H9 (cell line): ENCODE data around the gene NUDT16L1. TPM values are rescaled to one million over a fixed set of nuclear protein-coding genes. Genes with fewer than 3 reads are reported as not detected.

Experiments used
- DNase-seq: peaks from one replicate; pipeline ENCODE4 v3.0.0-alpha.2; 2017
- H2AFZ ChIP-seq: one replicate; pipeline ENCODE4 v1.6.1; 2013; ENCODE audit warnings: mild to moderate bottlenecking, low read length, control low read depth, moderate library complexity
- H2AK5ac ChIP-seq: 2 replicates; pipeline ENCODE4 v1.6.1; 2013; ENCODE audit warnings: low read length, control low read depth, mixed read lengths; ENCODE audit not compliant: insufficient read length
- H2BK120ac ChIP-seq: one replicate; pipeline ENCODE4 v1.6.1; 2013; ENCODE audit warnings: low read depth, mild to moderate bottlenecking, low read length, control low read depth, inconsistent platforms; ENCODE audit not compliant: poor library complexity, severe bottlenecking
- H2BK12ac ChIP-seq: 2 replicates; pipeline ENCODE4 v1.6.1; 2013; ENCODE audit warnings: low read length, control low read depth, mixed read lengths, low read depth; ENCODE audit not compliant: insufficient read length
- H2BK15ac ChIP-seq: 2 replicates; pipeline ENCODE4 v1.6.1; 2013; ENCODE audit warnings: low read depth, low read length, control low read depth
- H2BK20ac ChIP-seq: one replicate; pipeline ENCODE4 v1.6.1; 2013; ENCODE audit warnings: low read depth, mild to moderate bottlenecking, low read length, control low read depth, inconsistent platforms; ENCODE audit not compliant: poor library complexity, severe bottlenecking
- H2BK5ac ChIP-seq: 2 replicates; pipeline ENCODE4 v1.6.1; 2013; ENCODE audit warnings: low read length, control low read depth, mixed read lengths; ENCODE audit not compliant: insufficient read length
- H3K14ac ChIP-seq: 2 replicates; pipeline ENCODE4 v1.6.1; 2013; ENCODE audit warnings: low read length, control low read depth; ENCODE audit not compliant: insufficient read depth
- H3K18ac ChIP-seq: 2 replicates; pipeline ENCODE4 v1.6.1; 2013; ENCODE audit warnings: low read depth, mild to moderate bottlenecking, mixed read lengths, low read length, control low read depth; ENCODE audit not compliant: insufficient read length
- H3K23ac ChIP-seq: 2 replicates; pipeline ENCODE4 v1.6.1; 2013; ENCODE audit warnings: low read length, control low read depth, mixed read lengths, low read depth; ENCODE audit not compliant: insufficient read length
- H3K23me2 ChIP-seq: 2 replicates; pipeline ENCODE4 v1.6.1; 2013; ENCODE audit warnings: low read depth, mild to moderate bottlenecking, mixed read lengths, low read length, control low read depth; ENCODE audit not compliant: insufficient read length, poor library complexity, severe bottlenecking
- H3K27ac ChIP-seq: 2 replicates; pipeline ENCODE4 v1.5.1; 2013; ENCODE audit warnings: low read length, control low read depth, mixed read lengths, low read depth; ENCODE audit not compliant: insufficient read length
- H3K27me3 ChIP-seq: 2 replicates; pipeline ENCODE4 v1.6.1; 2013; ENCODE audit warnings: low read length, control low read depth, inconsistent platforms; ENCODE audit not compliant: insufficient read depth
- H3K4ac ChIP-seq: 2 replicates; pipeline ENCODE4 v1.6.1; 2013; ENCODE audit warnings: low read depth, mild to moderate bottlenecking, control low read depth, inconsistent platforms, low read length, moderate library complexity
- H3K4me1 ChIP-seq: 2 replicates; pipeline ENCODE4 v1.6.1; 2013; ENCODE audit warnings: low read length, control low read depth, inconsistent platforms; ENCODE audit not compliant: insufficient read depth
- H3K4me2 ChIP-seq: 2 replicates; pipeline ENCODE4 v1.6.1; 2013; ENCODE audit warnings: low read length, control low read depth, mixed read lengths; ENCODE audit not compliant: insufficient read length, insufficient read depth
- H3K56ac ChIP-seq: 2 replicates; pipeline ENCODE4 v1.6.1; 2013; ENCODE audit warnings: low read depth, mild to moderate bottlenecking, mixed read lengths, low read length, control low read depth; ENCODE audit not compliant: insufficient read length
- H3K79me1 ChIP-seq: 2 replicates; pipeline ENCODE4 v1.6.1; 2013; ENCODE audit warnings: low read depth, mild to moderate bottlenecking, moderate library complexity, low read length, control low read depth, inconsistent platforms; ENCODE audit not compliant: insufficient read depth, poor library complexity, severe bottlenecking
- H3K79me2 ChIP-seq: 2 replicates; pipeline ENCODE4 v1.6.1; 2013; ENCODE audit warnings: low read length, control low read depth, inconsistent platforms; ENCODE audit not compliant: insufficient read depth
- H3K9ac ChIP-seq: 2 replicates; pipeline ENCODE4 v1.6.1; 2013; ENCODE audit warnings: low read length, control low read depth, mixed read lengths; ENCODE audit not compliant: insufficient read length; ENCODE audit errors: extremely low read depth
- H3K9me3 ChIP-seq: one replicate; pipeline ENCODE4 v1.6.1; 2013; ENCODE audit warnings: low read depth, low read length, inconsistent platforms; ENCODE audit not compliant: control insufficient read depth
- H3T11ph ChIP-seq: one replicate; pipeline ENCODE4 v1.6.1; 2013; ENCODE audit warnings: mild to moderate bottlenecking, low read length, control low read depth, inconsistent platforms
- H4K20me1 ChIP-seq: one replicate; pipeline ENCODE4 v1.6.1; 2013; ENCODE audit not compliant: control insufficient read depth, insufficient read length, insufficient read depth
- H4K5ac ChIP-seq: 2 replicates; pipeline ENCODE4 v1.6.1; 2013; ENCODE audit warnings: low read depth, mild to moderate bottlenecking, mixed read lengths, low read length, control low read depth; ENCODE audit not compliant: insufficient read length
- H4K8ac ChIP-seq: replicated peaks from 2 replicates; pipeline ENCODE4 v1.6.1; 2013; ENCODE audit warnings: low read length, control low read depth, mixed read lengths, low read depth; ENCODE audit not compliant: insufficient read length
- H4K91ac ChIP-seq: 2 replicates; pipeline ENCODE4 v1.6.1; 2013; ENCODE audit warnings: low read depth, mild to moderate bottlenecking, moderate library complexity, mixed read lengths, low read length, control low read depth; ENCODE audit not compliant: insufficient read length
- H3K27ac Mint-ChIP-seq, 3 experiments: 2 replicates in 2 of 3; 3 replicates in 1 of 3; pipeline ENCODE4 v1.8.0; 2020 to 2021; ENCODE audit warnings: mixed read lengths in 3 of 3, mild to moderate bottlenecking in 1 of 3, moderate library complexity in 1 of 3
- H3K27me3 Mint-ChIP-seq: 2 replicates; pipeline ENCODE4 v1.8.0; 2021; ENCODE audit warnings: low read depth, mild to moderate bottlenecking, moderate library complexity, mixed read lengths
- H3K36me3 Mint-ChIP-seq, 3 experiments: 2 replicates in 2 of 3; 3 replicates in 1 of 3; pipeline ENCODE4 v1.8.0; 2020 to 2021; ENCODE audit warnings: low read depth in 3 of 3, mixed read lengths in 3 of 3; ENCODE audit not compliant: insufficient read depth in 1 of 3
- H3K4me1 Mint-ChIP-seq, 2 experiments: 2 replicates each; pipeline ENCODE4 v1.8.0; 2020; ENCODE audit warnings: mixed read lengths in 2 of 2
- H3K4me3 Mint-ChIP-seq, 2 experiments: 2 replicates in 1 of 2; 3 replicates in 1 of 2; pipeline ENCODE4 v1.8.0; 2020 to 2021; ENCODE audit warnings: mild to moderate bottlenecking in 2 of 2, mixed read lengths in 2 of 2, moderate library complexity in 1 of 2
- H3K9me3 Mint-ChIP-seq, 2 experiments: 2 replicates in 1 of 2; 3 replicates in 1 of 2; pipeline ENCODE4 v1.8.0; 2020; ENCODE audit warnings: mild to moderate bottlenecking in 2 of 2, mixed read lengths in 2 of 2, moderate library complexity in 1 of 2
- CTCF ChIP-seq: fragments of 200-600 bp; sonication (generic); conservative IDR thresholded peaks from 3 replicates; pipeline ENCODE4 v1.8.0; 2021; ENCODE audit warnings: antibody characterized with exemption, mild to moderate bottlenecking
- WGBS: extraction: QIAGEN DNeasy Blood & Tissue Kit; methylation state at CpG from one replicate; pipeline ENCODE4 v1.1.7; 2013; ENCODE audit warnings: missing lambda C conversion rate, low lambda C conversion rate, mixed read lengths; ENCODE audit not compliant: insufficient read length; ENCODE audit errors: extremely low coverage; 5-methylcytosine and 5-hydroxymethylcytosine counted together
- total RNA-seq: library from RNA; stranded (reverse); gene quantifications from 2 replicates; pipeline ENCODE4 v1.2.1, GENCODE V29; 2021

The NUDT16L1 gene
- total RNA-seq, 1 experiment from 2014 or later, result 49.4 TPM

DNA sequence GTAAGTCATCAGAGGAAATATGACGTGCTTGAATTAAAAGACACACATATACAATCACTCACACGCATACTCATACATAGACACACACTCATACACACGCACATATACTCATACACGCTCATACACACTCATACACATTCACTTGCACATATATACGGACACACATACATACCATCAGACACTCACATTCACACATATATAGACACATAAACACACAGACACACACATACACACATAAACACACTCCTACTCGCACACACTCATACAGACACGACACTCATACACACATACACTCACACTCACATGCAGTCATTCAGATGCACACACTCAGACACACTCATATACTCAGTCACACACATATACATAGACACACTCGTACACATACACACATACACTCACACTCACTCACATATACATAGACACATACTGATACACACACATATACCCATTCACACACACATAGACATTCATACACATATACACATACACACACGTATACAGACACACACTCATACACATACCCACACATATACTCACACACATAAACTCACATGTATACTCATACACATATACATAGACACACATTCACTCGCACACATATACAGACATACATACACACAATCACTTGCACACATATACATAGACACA is 24.9 kb upstream of the NUDT16L1 start:
- no peak overlapping the region for H3K27ac Mint-ChIP-seq
- no peak overlapping the region for H2BK15ac ChIP-seq
- H3K14ac ChIP-seq, result no peak overlapping the region
- H2AFZ ChIP-seq, result no peak overlapping the region
- no peak overlapping the region for H3K18ac ChIP-seq
- no peak overlapping the region for H2AK5ac ChIP-seq
- no peak overlapping the region for H2BK5ac ChIP-seq
- no peaks in the 10 kb centered on the region; the same call in 1 of the 2 replicates for H3K27me3 Mint-ChIP-seq
- no peak overlapping the region for H3K4me3 Mint-ChIP-seq
- no peaks in the 10 kb centered on the region for H3K27me3 ChIP-seq
- H4K91ac ChIP-seq, result no peak overlapping the region
- H3K79me1 ChIP-seq, result no peaks in the 10 kb centered on the region
- H3K9ac ChIP-seq, result no peak overlapping the region
- H3K36me3 Mint-ChIP-seq, result peaks cover 10 to 63% (median 14%) of the 10 kb centered on the region in 3 experiments; a peak in 6 of 7 replicates
- no peaks in the 10 kb centered on the region for H3K9me3 Mint-ChIP-seq
- H2BK12ac ChIP-seq, result no peak overlapping the region
- no peaks in the 10 kb centered on the region for H3K4me1 ChIP-seq
- DNase-seq, result no peak
- H2BK120ac ChIP-seq, result no peak overlapping the region
- no peak overlapping the region for H3T11ph ChIP-seq
- no peak for TF ChIP-seq CTCF
- no peaks in the 10 kb centered on the region for H3K9me3 ChIP-seq
- no peak overlapping the region for H3K27ac ChIP-seq
- no peak overlapping the region for H3K4me2 ChIP-seq
- no peaks in the 10 kb centered on the region for H4K20me1 ChIP-seq
- H3K4ac ChIP-seq, result no peak overlapping the region
- no peak overlapping the region for H4K5ac ChIP-seq
- H2BK20ac ChIP-seq, result no peak overlapping the region
- H3K23ac ChIP-seq, result no peak overlapping the region
- H3K23me2 ChIP-seq, result no peaks in the 10 kb centered on the region
- no peaks in the 10 kb centered on the region for H3K79me2 ChIP-seq
- H3K56ac ChIP-seq, result no peak overlapping the region
- WGBS, result 100% methylated on average over 7 of the region's 10 CpGs
- peaks cover 0 to 8% of the 10 kb centered on the region in 2 experiments; a peak in 2 of 4 replicates for H3K4me1 Mint-ChIP-seq
- H4K8ac ChIP-seq, result no peak overlapping the region
